ENCODE measurements around the gene SPINT1. TPM values are rescaled to one million over a fixed set of nuclear protein-coding genes. Genes with fewer than 3 reads are reported as not detected.

SPINT1 gene
- total and polyA plus RNA-seq, 2 donors (not counting 1 experiment from before 2014, with no cell fraction given): under 0.01 to 0.09 TPM

DNA sequence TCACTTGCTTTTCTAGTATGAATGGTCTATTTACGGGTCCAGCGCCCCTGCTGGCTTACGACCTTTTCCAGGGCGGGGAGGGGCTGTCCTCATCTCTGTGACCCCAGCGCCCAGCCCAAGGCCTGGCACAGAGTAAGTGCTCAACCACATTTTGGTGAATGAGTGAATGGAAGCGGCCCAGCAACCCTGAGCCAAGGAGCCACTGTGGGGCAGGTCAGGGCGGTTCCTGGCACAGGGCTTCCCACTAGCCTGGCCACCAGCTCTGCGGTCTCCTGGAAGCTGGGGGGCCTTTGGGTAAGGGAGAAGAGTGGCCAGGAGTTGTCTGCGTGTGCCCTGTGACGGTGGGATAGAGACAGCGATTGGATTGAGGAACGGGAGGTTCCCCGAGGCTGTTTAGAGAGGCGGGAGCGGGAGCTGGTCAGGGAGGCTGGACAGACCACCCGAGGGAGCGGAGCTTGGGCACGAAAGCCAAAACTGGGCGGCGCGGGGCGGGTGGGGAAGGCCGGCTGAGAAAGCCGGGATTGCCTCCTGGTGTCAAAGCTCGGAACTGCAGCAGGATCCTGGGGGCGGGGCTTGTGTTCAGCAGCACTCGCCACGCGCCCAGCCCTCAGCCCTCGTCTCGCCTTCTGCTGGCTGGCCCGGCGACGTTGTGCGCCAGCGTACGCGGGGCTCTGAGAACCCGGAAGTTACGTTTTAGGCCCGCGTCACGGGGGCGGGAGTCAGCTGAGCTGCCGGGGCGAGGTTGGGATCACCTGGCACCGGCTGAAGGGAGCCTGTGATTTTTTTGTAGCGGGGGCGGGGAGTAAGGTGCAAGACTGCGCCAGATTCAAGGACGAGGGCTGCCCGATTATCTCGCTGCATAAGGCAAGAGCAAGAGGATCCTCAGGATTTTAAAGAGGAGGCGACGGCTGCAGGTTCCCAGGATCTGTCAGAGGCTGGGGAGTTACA lies 50.2 kb downstream of the SPINT1 start, which contains the start of gene VPS18:
TSS of gene VPS18 (plus strand) at position 718 of the 948 bp plus-strand sequence. CDS start 319 bp downstream, outside the sequence.
- peaks cover 5% of the 10 kb centered on the region for H3K36me3 ChIP-seq (ENCODE audit: control insufficient read depth, insufficient read depth, low read length)
- peak within 1 kb of the TSS; percentile 73 to 98 (median 86) for H3K4me3 ChIP-seq (replicated peaks in 1 of 4; ENCODE audit: control extremely low read depth in 1 of 4, insufficient read depth in 1 of 4, low read depth in 3 of 4, low read length in 4 of 4)
- peaks cover 8% of the 10 kb centered on the region for H3K4me1 ChIP-seq (ENCODE audit: control insufficient read depth, extremely low read depth, insufficient read depth, low read length)
- H3K79me2 ChIP-seq (ENCODE audit: control insufficient read depth, insufficient read depth, low read length): peaks cover 18% of the 10 kb centered on the region
- peak within 1 kb of the TSS; percentile 81 for H2AFZ ChIP-seq (ENCODE audit: low read length)
- no peaks in the 10 kb centered on the region for H4K20me1 ChIP-seq (ENCODE audit: control insufficient read depth, extremely low read depth, insufficient read depth, low read length)
- peak; percentile 64 to 77 for TF ChIP-seq CTCF (conservative IDR thresholded peaks at IDR 0.05 in 1 of 2, IDR thresholded peaks at IDR 0.05 in 1 of 2; ENCODE audit: low read depth in 1 of 2, low read length in 2 of 2)
- TF ChIP-seq EZH2 (IDR thresholded peaks at IDR 0.05; ENCODE audit: low read length, missing control alignments): no peak
- H3K4me2 ChIP-seq (ENCODE audit: extremely low read depth, insufficient read depth, low read length): peak within 1 kb of the TSS; percentile 92
- H3K27ac ChIP-seq (ENCODE audit: insufficient read depth, low read length): peak within 1 kb of the TSS; percentile 96
- peak within 1 kb of the TSS; percentile 96 for H3K9ac ChIP-seq (ENCODE audit: insufficient read depth, low read length)
- H3K27me3 ChIP-seq (ENCODE audit: control insufficient read depth, insufficient read depth, low read length): no peaks in the 10 kb centered on the region
- H3K9me3 ChIP-seq (ENCODE audit: control insufficient read depth, insufficient read depth, low read depth, low read length): no peaks in the 10 kb centered on the region
- peak; percentile 95 to 97 for DNase-seq (ENCODE audit: low read depth in 2 of 2)

- TF ChIP-seq CTCF (conservative IDR thresholded peaks at IDR 0.05 in 1 of 2, IDR thresholded peaks at IDR 0.05 in 1 of 2; ENCODE audit: low read depth in 1 of 2, low read length in 2 of 2) (peak; percentile 45 to 58), EZH2 (IDR thresholded peaks at IDR 0.05; ENCODE audit: low read length, missing control alignments) (no peak)
- no peaks in the 10 kb centered on the region for H3K27me3 ChIP-seq (ENCODE audit: control insufficient read depth, insufficient read depth, low read length)
- DNase-seq (ENCODE audit: low read depth in 2 of 2): peak; percentile 68 to 76
- peak overlapping the region; percentile 15 for H2AFZ ChIP-seq (ENCODE audit: low read length)
- H3K4me3 ChIP-seq (replicated peaks in 1 of 4; ENCODE audit: control extremely low read depth in 1 of 4, insufficient read depth in 1 of 4, low read depth in 3 of 4, low read length in 4 of 4): peak overlapping the region; percentile 73 to 98 (median 86)
- H3K36me3 ChIP-seq (ENCODE audit: control insufficient read depth, insufficient read depth, low read length): peaks cover 14% of the 10 kb centered on the region
- H3K79me2 ChIP-seq (ENCODE audit: control insufficient read depth, insufficient read depth, low read length): peaks cover 18% of the 10 kb centered on the region
- H3K4me1 ChIP-seq (ENCODE audit: control insufficient read depth, extremely low read depth, insufficient read depth, low read length): peaks cover 8% of the 10 kb centered on the region
- peak overlapping the region; percentile 96 for H3K27ac ChIP-seq (ENCODE audit: insufficient read depth, low read length)
- peak overlapping the region; percentile 92 for H3K4me2 ChIP-seq (ENCODE audit: extremely low read depth, insufficient read depth, low read length)
- no peaks in the 10 kb centered on the region for H4K20me1 ChIP-seq (ENCODE audit: control insufficient read depth, extremely low read depth, insufficient read depth, low read length)
- peak overlapping the region; percentile 96 for H3K9ac ChIP-seq (ENCODE audit: insufficient read depth, low read length)
- no peaks in the 10 kb centered on the region for H3K9me3 ChIP-seq (ENCODE audit: control insufficient read depth, insufficient read depth, low read depth, low read length)
Observed at GRCh38 chr15:40894681-40895448, 51.0 kb downstream of the SPINT1 start.

Data from fibroblast of lung (primary cell).